Measurements from ENCODE around the gene SPIRE2. TPM values are rescaled to one million over a fixed set of nuclear protein-coding genes. Genes with fewer than 3 reads are reported as not detected.
"Not testable (repeated sequence)": the region's sequence is repeated elsewhere in the genome, so short reads cannot be mapped to it uniquely, and the experiment has no call there.

The SPIRE2 gene
- total and polyA plus RNA-seq, 2 experiments from 2014 or later = 0.55 to 3.6 TPM

DNA sequence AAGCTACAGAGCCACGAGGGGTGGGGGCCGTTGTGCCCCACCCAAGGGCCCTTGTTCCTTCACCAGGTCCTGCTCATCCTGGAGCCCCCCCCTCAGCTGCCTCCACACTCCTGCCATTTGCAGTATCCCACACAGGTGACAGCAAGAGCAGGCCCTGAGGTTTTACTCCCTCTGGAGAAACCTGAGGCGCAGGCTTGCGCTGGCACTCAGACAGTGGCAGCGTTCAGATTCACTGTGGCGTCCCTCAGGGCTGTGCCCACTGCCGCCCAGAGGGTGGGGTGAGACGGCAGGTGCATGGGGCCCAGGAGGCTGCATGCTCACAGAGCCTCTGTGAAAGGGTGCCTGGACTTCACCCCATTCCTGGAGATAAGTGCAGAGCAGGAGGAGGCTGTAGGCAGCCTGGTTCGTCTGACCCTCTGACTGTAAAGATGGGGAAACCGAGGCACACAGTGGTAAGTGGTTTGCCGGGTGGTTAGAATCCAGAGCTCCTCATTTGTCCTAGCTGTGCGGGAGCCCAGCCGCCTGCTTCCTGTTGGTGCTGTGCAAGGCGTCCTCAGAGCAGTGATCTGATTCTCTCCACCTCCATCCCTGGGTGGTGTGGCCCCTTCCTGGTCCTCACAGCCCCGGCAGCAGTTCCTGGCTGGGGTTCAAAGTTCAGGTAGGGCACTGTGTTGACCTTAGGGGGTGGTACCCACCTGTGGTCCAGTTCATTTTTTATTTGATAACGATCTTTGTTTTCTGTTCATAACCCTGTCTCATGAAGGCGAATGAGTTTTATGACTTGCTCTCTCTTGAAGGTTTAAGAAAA is 1.6 kb downstream of the SPIRE2 start:
- Histone ChIP-seq H3K9me3 (ENCODE audit: low read depth) (no peaks in the 10 kb centered on the region), H3K4me3 (no peak overlapping the region), H3K9ac (no peak overlapping the region), H3K27me3 (replicated peaks; ENCODE audit: insufficient read depth) (no peaks in the 10 kb centered on the region), H2AFZ (no peak overlapping the region), H3K4me2 (ENCODE audit: unreplicated experiment) (no peak overlapping the region), H3K36me3 (ENCODE audit: low read depth) (no peaks in the 10 kb centered on the region), H3K27ac (no peak overlapping the region), H3K79me2 (ENCODE audit: insufficient read depth) (no peaks in the 10 kb centered on the region), H3K9me2 (ENCODE audit: insufficient read depth) (no peaks in the 10 kb centered on the region), H3K4me1 (ENCODE audit: insufficient read depth) (no peaks in the 10 kb centered on the region), H4K20me1 (ENCODE audit: insufficient read depth) (no peaks in the 10 kb centered on the region), H3F3A (ENCODE audit: insufficient read depth) (no peaks in the 10 kb centered on the region)
- in situ Hi-C loops (cut with MboI) = no loop called here
- 80 to 90% methylated on average over 11 to 12 of the region's 17 CpGs for whole genome bisulfite sequencing, 2 experiments (ENCODE audit: low coverage in 1 of 2, low lambda C conversion rate in 2 of 2, missing lambda C conversion rate in 2 of 2)
- no peak for DNase-seq
- no peak for TF ChIP-seq EZH2 (IDR thresholded peaks at IDR 0.05; ENCODE audit: insufficient read depth, poor library complexity, severe bottlenecking)
- TF ChIP-seq EZH2phosphoT487 (IDR thresholded peaks at IDR 0.05; ENCODE audit: insufficient read depth, low read depth) = no peak

DNA sequence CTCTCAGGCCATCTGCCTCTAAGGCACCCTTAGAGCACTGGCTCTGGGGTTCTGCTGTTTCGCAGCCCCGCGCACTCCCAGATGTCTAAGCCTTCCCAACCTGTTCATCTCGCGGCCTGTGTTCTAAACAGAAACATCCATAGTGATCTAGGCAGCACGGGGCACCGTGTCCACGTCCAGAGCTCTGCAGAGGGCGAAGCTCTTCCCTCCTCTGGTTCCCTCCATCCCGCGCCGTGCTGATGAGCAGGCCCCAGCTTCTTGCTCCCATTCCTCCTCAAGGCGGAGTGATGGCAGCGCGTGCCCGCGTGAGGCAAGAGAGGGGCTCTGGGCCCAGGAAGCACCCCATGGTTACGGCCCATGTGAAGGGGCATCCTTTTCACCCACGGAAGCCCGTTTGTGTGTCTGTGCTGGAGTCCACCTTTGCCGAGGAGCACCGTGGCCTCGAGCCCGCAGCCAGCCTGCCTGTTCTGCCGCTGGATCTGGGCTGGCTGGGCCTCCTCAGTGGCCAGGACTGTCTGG is 3.6 kb downstream of the SPIRE2 start:
- Histone ChIP-seq H3K9me3 (ENCODE audit: low read depth) (no peaks in the 10 kb centered on the region), H3K4me3 (no peak overlapping the region), H3K9me2 (ENCODE audit: insufficient read depth) (no peaks in the 10 kb centered on the region), H3K27ac (no peak overlapping the region), H3K36me3 (ENCODE audit: low read depth) (no peaks in the 10 kb centered on the region), H3K9ac (no peak overlapping the region), H3K4me1 (ENCODE audit: insufficient read depth) (no peaks in the 10 kb centered on the region), H3K27me3 (replicated peaks; ENCODE audit: insufficient read depth) (no peaks in the 10 kb centered on the region), H3K79me2 (ENCODE audit: insufficient read depth) (no peaks in the 10 kb centered on the region), H3F3A (ENCODE audit: insufficient read depth) (no peaks in the 10 kb centered on the region), H4K20me1 (ENCODE audit: insufficient read depth) (no peaks in the 10 kb centered on the region), H3K4me2 (ENCODE audit: unreplicated experiment) (no peak overlapping the region), H2AFZ (no peak overlapping the region)
- DNase-seq = no peak
- in situ Hi-C loops (cut with MboI) = no loop called here
- WGBS, 2 experiments (ENCODE audit: low coverage in 1 of 2, low lambda C conversion rate in 2 of 2, missing lambda C conversion rate in 2 of 2) = 93 to 94% methylated on average over 23 to 25 of the region's 25 CpGs
- TF ChIP-seq EZH2phosphoT487 (IDR thresholded peaks at IDR 0.05; ENCODE audit: insufficient read depth, low read depth) = no peak

DNA sequence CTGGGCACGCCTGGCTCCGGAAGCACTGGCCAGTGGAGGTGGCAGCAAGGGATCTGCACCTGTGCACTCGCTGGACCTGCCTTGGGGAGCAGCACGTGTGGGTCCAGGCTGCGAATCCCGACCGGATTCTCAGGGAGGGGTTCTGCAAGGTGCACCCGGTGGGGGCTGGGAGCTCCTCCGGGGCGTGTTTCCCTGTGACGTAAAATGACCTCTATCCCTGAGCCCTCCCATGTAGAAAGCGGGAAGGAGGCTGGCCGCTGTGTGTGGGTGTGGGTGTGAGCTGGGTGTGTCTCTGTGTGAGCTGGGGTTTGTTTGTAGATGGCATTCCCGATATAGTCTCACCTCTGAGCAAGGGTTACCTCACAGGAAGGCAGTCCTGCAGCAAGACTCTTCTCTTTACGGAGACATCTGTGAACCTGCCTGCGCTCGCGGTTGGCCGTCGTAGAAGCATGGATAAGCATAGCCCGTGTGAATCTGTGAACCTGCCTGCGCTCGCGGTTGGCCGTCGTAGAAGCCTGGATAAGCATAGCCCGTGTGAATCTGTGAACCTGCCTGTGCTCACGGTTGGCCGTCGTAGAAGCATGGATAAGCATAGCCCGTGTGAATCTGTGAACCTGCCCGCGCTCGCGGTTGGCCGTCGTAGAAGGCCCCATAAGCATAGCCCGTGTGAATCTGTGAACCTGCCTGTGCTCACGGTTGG is 5.5 kb downstream of the SPIRE2 start:
- H3K4me3 ChIP-seq; H3K4me2 ChIP-seq (ENCODE audit: unreplicated experiment); H3K9me3 ChIP-seq (ENCODE audit: low read depth); H3F3A ChIP-seq (ENCODE audit: insufficient read depth); H3K4me1 ChIP-seq (ENCODE audit: insufficient read depth); H3K27me3 ChIP-seq (replicated peaks; ENCODE audit: insufficient read depth); H3K9me2 ChIP-seq (ENCODE audit: insufficient read depth); H2AFZ ChIP-seq; H3K27ac ChIP-seq; H3K79me2 ChIP-seq (ENCODE audit: insufficient read depth); H4K20me1 ChIP-seq (ENCODE audit: insufficient read depth); in situ Hi-C loops (cut with MboI); H3K36me3 ChIP-seq (ENCODE audit: low read depth); DNase-seq; H3K9ac ChIP-seq: not testable (repeated sequence)
- WGBS, 2 experiments (ENCODE audit: low coverage in 1 of 2, low lambda C conversion rate in 2 of 2, missing lambda C conversion rate in 2 of 2) = 95 to 96% methylated on average over 22 to 39 of the region's 39 CpGs

DNA sequence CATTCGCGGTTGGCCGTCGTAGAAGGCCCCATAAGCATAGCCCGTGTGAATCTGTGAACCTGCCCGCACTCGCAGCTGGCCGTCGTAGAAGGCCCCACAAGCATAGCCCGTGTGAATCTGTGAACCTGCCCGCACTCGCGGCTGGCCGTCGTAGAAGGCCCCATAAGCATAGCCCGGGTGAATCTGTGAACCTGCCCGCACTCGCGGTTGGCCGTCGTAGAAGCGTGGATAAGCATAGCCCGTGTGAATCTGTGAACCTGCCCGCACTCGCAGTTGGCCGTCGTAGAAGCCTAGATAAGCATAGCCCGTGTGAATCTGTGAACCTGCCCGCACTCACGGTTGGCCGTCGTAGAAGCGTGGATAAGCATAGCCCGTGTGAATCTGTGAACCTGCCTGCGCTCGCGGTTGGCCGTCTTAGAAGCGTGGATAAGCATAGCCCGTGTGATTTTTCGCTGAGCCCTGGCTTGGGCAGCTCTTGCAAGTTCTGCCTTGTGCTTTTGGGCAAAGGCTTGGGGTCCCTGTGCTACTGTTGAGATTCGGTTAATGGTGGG is 6.6 kb downstream of the SPIRE2 start:
- in situ Hi-C loops (cut with MboI); H3K27me3 ChIP-seq (replicated peaks; ENCODE audit: insufficient read depth); H3K9me2 ChIP-seq (ENCODE audit: insufficient read depth); H2AFZ ChIP-seq; H3F3A ChIP-seq (ENCODE audit: insufficient read depth); H3K27ac ChIP-seq; H3K4me1 ChIP-seq (ENCODE audit: insufficient read depth); H3K79me2 ChIP-seq (ENCODE audit: insufficient read depth); H3K9ac ChIP-seq; H3K4me2 ChIP-seq (ENCODE audit: unreplicated experiment); H3K36me3 ChIP-seq (ENCODE audit: low read depth); H4K20me1 ChIP-seq (ENCODE audit: insufficient read depth); DNase-seq; H3K4me3 ChIP-seq; H3K9me3 ChIP-seq (ENCODE audit: low read depth): not testable (repeated sequence)
- 95 to 97% methylated on average over 15 to 42 of the region's 42 CpGs for WGBS, 2 experiments (ENCODE audit: low coverage in 1 of 2, low lambda C conversion rate in 2 of 2, missing lambda C conversion rate in 2 of 2)

DNA sequence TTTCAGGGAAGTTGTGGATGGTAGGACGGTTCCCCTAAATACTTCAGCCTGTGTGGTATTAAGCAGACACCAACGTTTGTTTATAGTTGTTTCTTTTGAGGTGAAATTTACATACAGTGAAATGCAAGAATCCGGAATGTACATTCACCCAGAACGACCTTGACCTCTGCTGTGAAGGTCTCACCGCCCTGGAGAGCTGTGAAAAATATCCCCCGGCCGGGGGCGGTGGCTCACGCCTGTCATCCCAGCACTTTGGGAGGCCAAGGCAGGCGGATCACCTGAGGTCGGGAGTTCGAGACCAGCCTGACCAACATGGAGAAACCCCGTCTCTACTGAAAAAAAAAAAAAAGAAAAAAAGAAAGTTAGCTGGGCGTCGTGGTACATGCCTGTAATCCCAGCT is 8.2 kb downstream of the SPIRE2 start:
- H2AFZ ChIP-seq; H3K9me3 ChIP-seq (ENCODE audit: low read depth); H3K9ac ChIP-seq; H3K79me2 ChIP-seq (ENCODE audit: insufficient read depth); H3K4me2 ChIP-seq (ENCODE audit: unreplicated experiment); H4K20me1 ChIP-seq (ENCODE audit: insufficient read depth); H3K4me1 ChIP-seq (ENCODE audit: insufficient read depth); H3F3A ChIP-seq (ENCODE audit: insufficient read depth); H3K9me2 ChIP-seq (ENCODE audit: insufficient read depth); DNase-seq; H3K4me3 ChIP-seq; H3K27ac ChIP-seq; H3K36me3 ChIP-seq (ENCODE audit: low read depth); H3K27me3 ChIP-seq (replicated peaks; ENCODE audit: insufficient read depth); in situ Hi-C loops (cut with MboI): not testable (repeated sequence)
- 73 to 76% methylated on average over 15 of the region's 15 CpGs for WGBS, 2 experiments (ENCODE audit: low coverage in 1 of 2, low lambda C conversion rate in 2 of 2, missing lambda C conversion rate in 2 of 2)
